Putamen (tissue), 1 donor: ENCODE data around the gene CFAP92.
A peak's percentile ranks its signal among the peaks of the same experiment; 100 is the strongest.

Source experiments
- DNase-seq: peaks from one replicate; pipeline ENCODE4 v3.0.0-alpha.2; 2016; ENCODE audit warnings: low spot score

Gene CFAP92

DNA sequence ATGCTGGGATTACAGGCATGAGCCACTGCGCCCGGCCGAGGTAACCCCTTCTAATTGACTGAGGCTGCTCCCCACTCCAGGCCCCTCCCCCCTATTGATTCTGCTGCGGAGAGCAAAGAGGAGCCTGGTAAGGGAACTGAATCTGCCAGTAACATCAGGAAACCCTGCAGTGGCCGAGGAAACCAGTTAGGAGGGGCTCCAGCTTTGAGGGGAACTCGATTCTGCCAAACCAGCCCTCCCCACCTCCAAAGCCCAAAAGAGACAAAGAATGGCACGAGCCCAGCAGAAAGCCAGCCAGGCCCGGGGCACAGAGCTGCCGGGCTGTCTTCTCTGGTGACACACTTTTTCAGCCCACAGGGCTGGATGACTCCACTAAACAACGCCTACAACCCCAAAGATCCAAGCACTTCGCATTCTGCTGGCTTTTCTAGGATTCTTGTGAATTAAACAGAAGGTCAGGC lies 129.5 kb downstream of the CFAP92 start:
- DNase-seq, result peak; percentile 56

DNA sequence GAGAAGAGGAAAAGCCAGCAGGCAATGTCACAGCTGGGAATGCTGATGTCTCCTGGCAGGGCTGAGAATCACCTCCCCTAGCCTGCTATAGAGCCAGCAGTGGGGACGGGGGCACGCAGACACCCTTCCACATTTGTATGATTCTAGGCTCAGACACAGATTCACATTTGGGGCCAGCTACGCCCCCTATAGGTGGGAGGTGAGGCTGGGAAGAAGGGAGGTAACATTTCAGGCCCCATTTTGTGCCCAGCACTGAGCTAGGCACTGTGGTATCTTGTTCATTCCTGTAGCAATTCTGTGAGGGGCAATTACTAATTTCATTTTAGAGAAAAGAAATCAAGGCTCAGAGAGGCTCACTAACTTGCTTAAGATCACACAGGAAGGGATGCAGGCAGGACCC lies 130.3 kb downstream of the CFAP92 start:
- no peak for DNase-seq

DNA sequence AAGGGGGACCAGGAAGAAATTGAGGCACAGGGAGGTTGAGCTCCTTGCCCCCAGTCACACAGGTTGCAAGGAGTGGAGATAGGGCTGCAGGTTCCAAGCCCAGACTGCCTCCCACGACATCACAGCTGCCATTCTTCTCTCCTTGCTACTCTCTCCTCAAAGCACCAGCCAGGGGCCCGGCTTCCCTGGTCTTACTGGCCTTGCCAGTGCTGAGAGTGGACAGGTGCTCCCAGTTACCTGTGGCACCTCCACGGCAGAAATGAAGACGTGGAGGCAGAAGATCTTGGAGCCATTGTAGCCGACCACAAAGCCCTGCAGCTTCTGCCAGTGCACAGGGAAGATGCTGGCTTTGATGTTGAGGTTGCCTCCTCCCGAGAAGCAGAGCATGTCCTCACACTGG lies 132.4 kb downstream of the CFAP92 start:
- no peak for DNase-seq
